ENCODE results near the gene CACNB4.
A peak's percentile ranks its signal among the peaks of the same experiment; 100 is the strongest.
"Not testable (repeated sequence)": the region's sequence is repeated elsewhere in the genome, so short reads cannot be mapped to it uniquely, and the experiment has no call there.

CACNB4 gene

GRCh38 chr2:151946899-151947812 is 151.7 kb downstream of the CACNB4 start:
- no peak overlapping the region for H3K4me3 ChIP-seq (ENCODE audit: low read depth, low read length)
- TF ChIP-seq CTCF (IDR thresholded peaks at IDR 0.05; ENCODE audit: low read depth, low read length, missing control alignments), result peak; percentile 56
- DNase-seq (ENCODE audit: low read depth), result no peak
- in situ Hi-C loops (cut with HindIII; ENCODE audit: low sequenced_read_pairs), result no loop called here

GRCh38 chr2:151946250-151946884 is 152.5 kb downstream of the CACNB4 start:
- H3K4me3 ChIP-seq (ENCODE audit: low read depth, low read length), result no peak overlapping the region
- no peak for DNase-seq (ENCODE audit: low read depth)
- in situ Hi-C loops (cut with HindIII; ENCODE audit: low sequenced_read_pairs), result no loop called here
- no peak for TF ChIP-seq CTCF (IDR thresholded peaks at IDR 0.05; ENCODE audit: low read depth, low read length, missing control alignments)

GRCh38 chr2:151945602-151946001 is 153.2 kb downstream of the CACNB4 start:
- H3K4me3 ChIP-seq (ENCODE audit: low read depth, low read length), result no peak overlapping the region
- DNase-seq (ENCODE audit: low read depth), result no peak
- in situ Hi-C loops (cut with HindIII; ENCODE audit: low sequenced_read_pairs), result no loop called here
- TF ChIP-seq CTCF (IDR thresholded peaks at IDR 0.05; ENCODE audit: low read depth, low read length, missing control alignments), result no peak

- TF ChIP-seq CTCF (IDR thresholded peaks at IDR 0.05; ENCODE audit: low read depth, low read length, missing control alignments), result no peak
- in situ Hi-C loops (cut with HindIII; ENCODE audit: low sequenced_read_pairs), result no loop called here
- no peak for DNase-seq (ENCODE audit: low read depth)
- H3K4me3 ChIP-seq (ENCODE audit: low read depth, low read length), result no peak overlapping the region
These were observed 153.7 kb downstream of the CACNB4 start for GRCh38 chr2:151945186-151945585.

- no peak overlapping the region for H3K4me3 ChIP-seq (ENCODE audit: low read depth, low read length)
- in situ Hi-C loops (cut with HindIII; ENCODE audit: low sequenced_read_pairs), result no loop called here
- no peak for TF ChIP-seq CTCF (IDR thresholded peaks at IDR 0.05; ENCODE audit: low read depth, low read length, missing control alignments)
- no peak for DNase-seq (ENCODE audit: low read depth)
These were observed 155.4 kb downstream of the CACNB4 start for GRCh38 chr2:151943461-151943860.

GRCh38 chr2:151942540-151943205 is 156.2 kb downstream of the CACNB4 start:
- in situ Hi-C loops (cut with HindIII; ENCODE audit: low sequenced_read_pairs); H3K4me3 ChIP-seq (ENCODE audit: low read depth, low read length); DNase-seq (ENCODE audit: low read depth): not testable (repeated sequence)
